GM12874 (cell line): ENCODE data around the gene MYADML2.

Source experiments
- TF ChIP-seq, protein P1 (sequence below): IDR thresholded peaks from 2 replicates; pipeline ENCODE4 v1.5.1; 2011; ENCODE audit warnings: low read depth, mild to moderate bottlenecking, control low read depth, low read length, moderate library complexity; ENCODE audit not compliant: insufficient read depth

MYADML2 gene

DNA sequence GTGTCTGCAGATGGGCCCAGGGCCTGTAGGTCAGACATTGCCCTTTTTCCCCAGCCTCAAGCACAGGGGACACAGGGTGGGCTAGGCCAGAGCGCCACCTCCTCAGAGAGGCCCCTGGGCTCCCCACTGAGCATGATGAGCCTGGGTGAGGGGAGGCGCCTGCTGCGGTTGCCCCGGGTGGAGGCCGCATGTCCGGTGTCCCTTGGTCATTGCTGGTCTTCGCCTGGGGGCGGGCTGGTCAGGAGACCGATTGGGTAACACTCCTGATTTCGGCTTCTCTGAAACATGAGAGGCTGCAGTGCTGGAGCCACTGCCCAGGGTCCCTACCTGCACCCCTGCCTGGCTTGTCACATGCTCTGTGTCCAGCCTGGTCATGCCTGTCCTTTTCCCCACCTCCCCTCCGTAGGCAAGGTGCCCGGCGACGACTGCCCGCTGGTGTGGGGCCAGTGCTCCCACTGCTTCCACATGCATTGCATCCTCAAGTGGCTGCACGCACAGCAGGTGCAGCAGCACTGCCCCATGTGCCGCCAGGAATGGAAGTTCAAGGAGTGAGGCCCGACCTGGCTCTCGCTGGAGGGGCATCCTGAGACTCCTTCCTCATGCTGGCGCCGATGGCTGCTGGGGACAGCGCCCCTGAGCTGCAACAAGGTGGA lies 47.4 kb downstream of the MYADML2 start:
- TF ChIP-seq, protein P1, sequence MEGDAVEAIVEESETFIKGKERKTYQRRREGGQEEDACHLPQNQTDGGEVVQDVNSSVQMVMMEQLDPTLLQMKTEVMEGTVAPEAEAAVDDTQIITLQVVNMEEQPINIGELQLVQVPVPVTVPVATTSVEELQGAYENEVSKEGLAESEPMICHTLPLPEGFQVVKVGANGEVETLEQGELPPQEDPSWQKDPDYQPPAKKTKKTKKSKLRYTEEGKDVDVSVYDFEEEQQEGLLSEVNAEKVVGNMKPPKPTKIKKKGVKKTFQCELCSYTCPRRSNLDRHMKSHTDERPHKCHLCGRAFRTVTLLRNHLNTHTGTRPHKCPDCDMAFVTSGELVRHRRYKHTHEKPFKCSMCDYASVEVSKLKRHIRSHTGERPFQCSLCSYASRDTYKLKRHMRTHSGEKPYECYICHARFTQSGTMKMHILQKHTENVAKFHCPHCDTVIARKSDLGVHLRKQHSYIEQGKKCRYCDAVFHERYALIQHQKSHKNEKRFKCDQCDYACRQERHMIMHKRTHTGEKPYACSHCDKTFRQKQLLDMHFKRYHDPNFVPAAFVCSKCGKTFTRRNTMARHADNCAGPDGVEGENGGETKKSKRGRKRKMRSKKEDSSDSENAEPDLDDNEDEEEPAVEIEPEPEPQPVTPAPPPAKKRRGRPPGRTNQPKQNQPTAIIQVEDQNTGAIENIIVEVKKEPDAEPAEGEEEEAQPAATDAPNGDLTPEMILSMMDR: no peak

GRCh38 chr17:81898885-81899284 lies 48.1 kb downstream of the MYADML2 start:
- TF ChIP-seq, protein P1: no peak

DNA sequence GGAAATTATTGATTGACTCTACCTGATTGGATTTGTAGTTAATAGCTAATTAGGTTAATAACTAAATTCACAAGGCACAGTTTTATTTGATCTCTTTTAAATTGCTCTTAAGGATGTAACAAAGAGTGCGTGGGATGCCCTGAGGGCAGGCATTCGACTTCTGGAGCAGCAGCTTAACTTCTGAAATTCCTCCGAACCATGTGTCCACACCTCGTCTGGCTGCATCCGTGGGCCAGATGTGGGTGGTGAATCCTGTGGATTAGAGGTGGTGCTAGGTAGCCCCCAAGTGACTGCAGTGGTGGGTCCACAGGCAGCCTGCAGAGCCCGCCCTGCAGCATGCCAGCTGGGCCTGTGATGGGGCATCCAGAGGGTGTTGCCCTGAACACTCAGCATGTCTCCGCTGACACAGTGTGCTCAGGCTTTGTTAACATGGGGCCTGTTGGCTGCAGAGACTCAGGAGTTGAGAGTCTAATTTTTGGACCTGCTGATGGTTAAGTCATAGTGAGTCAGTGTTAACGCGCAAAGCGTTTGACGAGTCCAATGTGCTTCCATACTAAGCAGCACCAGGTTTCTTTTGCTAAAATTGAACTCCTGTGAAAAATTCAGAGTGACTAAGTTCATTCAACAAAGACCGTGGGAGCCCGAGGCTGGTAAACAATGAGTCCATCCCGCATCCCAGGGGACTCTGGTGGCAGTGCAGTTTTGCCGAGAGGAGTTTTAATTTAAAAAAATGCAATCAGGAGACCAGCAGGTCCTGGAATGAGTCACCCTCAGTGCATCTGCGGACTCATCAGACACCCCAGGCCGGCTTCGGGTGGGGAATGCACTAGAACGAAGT lies 48.8 kb downstream of the MYADML2 start:
- TF ChIP-seq, protein P1: no peak

- TF ChIP-seq, protein P1: no peak
Measured at GRCh38 chr17:81895400-81895799, 51.6 kb downstream of the MYADML2 start.

DNA sequence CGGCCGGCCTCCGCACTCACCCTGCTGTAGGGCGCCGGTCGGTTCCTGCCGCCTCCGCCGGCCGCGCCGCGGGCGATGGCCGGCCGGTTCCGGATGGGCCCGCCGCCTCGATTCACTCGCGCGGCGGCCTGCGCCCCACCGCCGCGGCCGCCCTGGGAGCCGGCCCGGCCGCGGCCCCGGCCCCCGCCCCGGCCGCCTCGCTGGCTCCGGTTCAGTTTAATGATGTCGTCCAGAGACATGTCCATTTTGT lies 55.8 kb downstream of the MYADML2 start:
- TF ChIP-seq, protein P1: no peak

- TF ChIP-seq, protein P1: no peak
Measured at GRCh38 chr17:81890447-81891302, 56.4 kb downstream of the MYADML2 start.
